ENCODE measurements around the gene BBIP1. TPM values are rescaled to one million over a fixed set of nuclear protein-coding genes. Genes with fewer than 3 reads are reported as not detected.

Gene BBIP1
- 10 to 100 TPM in 3 of 4 donors, 1 to 10 TPM in 1; 9.8 to 32.2 (median 14.5) TPM for total RNA-seq

DNA sequence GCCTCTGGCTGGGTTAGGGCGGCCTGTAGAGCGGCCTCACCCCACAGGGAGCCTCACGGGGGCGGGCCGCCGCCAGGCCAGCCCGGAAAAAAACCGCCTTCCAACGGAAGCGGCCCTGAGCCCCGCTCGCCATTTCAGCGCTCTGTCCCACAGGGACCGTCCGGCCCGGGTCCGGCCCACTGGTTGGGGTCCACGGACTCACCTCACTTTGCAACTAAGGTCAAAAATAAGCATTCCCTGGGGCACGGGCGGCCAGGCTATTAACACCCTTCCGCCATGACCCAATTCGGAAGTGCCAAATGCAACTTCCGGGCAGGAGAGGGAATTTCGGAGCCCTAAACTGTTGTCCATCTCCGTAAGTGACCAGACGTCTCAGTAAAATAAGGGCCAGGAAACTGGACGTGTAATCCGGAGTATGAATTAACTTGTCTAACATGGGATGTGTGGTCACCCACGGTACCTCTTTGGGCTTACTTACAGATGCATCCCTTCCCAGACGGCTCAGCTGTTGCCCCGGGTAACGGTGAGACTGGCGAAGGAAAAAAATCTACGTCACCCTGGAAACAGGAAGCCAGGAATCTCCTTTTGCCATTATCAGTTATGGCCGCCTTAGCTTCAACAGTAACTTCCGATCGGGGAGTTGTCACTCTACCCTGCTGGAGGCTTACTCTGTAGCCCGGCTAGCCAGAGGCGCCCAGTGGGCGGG, at the start of gene BBIP1:
Gene BBIP1 (minus strand): TSS at position 538 of the 706 bp plus-strand sequence. CDS start 1,023 bp downstream, outside the sequence.
- H3K4me1 ChIP-seq, result peaks cover 0 to 23% (median 0%) of the 10 kb centered on the region in 4 donors

GRCh38 chr10:110967645-110968044, 48.7 kb upstream of the BBIP1 start:
- Histone ChIP-seq H3K4me1 (peaks cover 0 to 2% (median 0%) of the 10 kb centered on the region in 4 donors), H3K36me3 (no peaks in the 10 kb centered on the region)
- DNase-seq, result no peak

More for the DNA sequence above, at the start of gene BBIP1:
- peak within 1 kb of the TSS; percentile 74 to 83 (median 81) for H3K4me3 ChIP-seq
- H3K9me3 ChIP-seq, result no peaks in the 10 kb centered on the region
- peak; percentile 47 to 63 for TF ChIP-seq POLR2A (IDR thresholded peaks at IDR 0.05)
- peak in 1 of 6 experiments; percentile 26 for TF ChIP-seq CTCF (IDR thresholded peaks at IDR 0.05)
- H3K27me3 ChIP-seq, result no peaks in the 10 kb centered on the region
- peak within 1 kb of the TSS; percentile 88 to 97 (median 94) for H3K27ac ChIP-seq
- peak in 1 of 3 donors; percentile 96 for DNase-seq
- H3K36me3 ChIP-seq, result no peaks in the 10 kb centered on the region

GRCh38 chr10:110967009-110967630, 48.1 kb upstream of the BBIP1 start:
- no peaks in the 10 kb centered on the region for H3K36me3 ChIP-seq
- no peak overlapping the region for H3K27ac ChIP-seq
- H3K9me3 ChIP-seq, result no peaks in the 10 kb centered on the region
- peaks cover 0 to 2% (median 0%) of the 10 kb centered on the region in 4 donors for H3K4me1 ChIP-seq
- TF ChIP-seq CTCF (IDR thresholded peaks at IDR 0.05), result no peak
- no peak for TF ChIP-seq POLR2A (IDR thresholded peaks at IDR 0.05)
- no peaks in the 10 kb centered on the region for H3K27me3 ChIP-seq
- no peak for DNase-seq
- H3K4me3 ChIP-seq, result no peak overlapping the region

More at GRCh38 chr10:110967645-110968044, 48.7 kb upstream of the BBIP1 start:
- Histone ChIP-seq H3K4me3 (no peak overlapping the region), H3K27me3 (no peaks in the 10 kb centered on the region), H3K27ac (no peak overlapping the region), H3K9me3 (no peaks in the 10 kb centered on the region)
- TF ChIP-seq POLR2A (IDR thresholded peaks at IDR 0.05) (no peak), CTCF (IDR thresholded peaks at IDR 0.05) (no peak)

DNA sequence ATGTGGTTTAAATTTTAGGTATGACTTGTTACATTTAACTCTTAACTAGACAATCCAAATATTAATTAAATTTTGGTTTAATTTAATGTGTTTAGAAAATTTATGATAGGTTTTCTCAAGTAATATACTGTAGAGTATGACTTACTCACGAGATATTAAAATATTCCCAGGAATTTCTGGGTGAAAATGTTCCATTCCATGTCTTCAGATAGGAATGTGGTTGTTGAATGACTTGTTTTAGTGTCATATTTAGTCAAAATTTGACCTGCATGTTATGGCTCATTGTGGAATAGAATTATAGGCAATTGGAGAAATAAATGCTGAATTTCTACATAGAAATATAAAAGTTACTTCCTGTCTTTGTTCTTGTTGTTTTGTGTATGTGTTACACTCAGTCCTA, 47.2 kb upstream of the BBIP1 start:
- no peak for DNase-seq
- peaks cover 0 to 2% (median 0%) of the 10 kb centered on the region in 4 donors for H3K4me1 ChIP-seq
- no peaks in the 10 kb centered on the region for H3K9me3 ChIP-seq
- TF ChIP-seq CTCF (IDR thresholded peaks at IDR 0.05) (no peak), POLR2A (IDR thresholded peaks at IDR 0.05) (no peak)
- no peak overlapping the region for H3K4me3 ChIP-seq
- no peaks in the 10 kb centered on the region for H3K27me3 ChIP-seq
- H3K27ac ChIP-seq, result no peak overlapping the region
- no peaks in the 10 kb centered on the region for H3K36me3 ChIP-seq

GRCh38 chr10:110965216-110965615, 46.2 kb upstream of the BBIP1 start:
- peaks cover 0 to 2% (median 0%) of the 10 kb centered on the region in 4 donors for H3K4me1 ChIP-seq
- no peak overlapping the region for H3K27ac ChIP-seq
- no peak overlapping the region for H3K4me3 ChIP-seq
- no peak for DNase-seq
- H3K36me3 ChIP-seq, result no peaks in the 10 kb centered on the region
- H3K9me3 ChIP-seq, result no peaks in the 10 kb centered on the region
- TF ChIP-seq CTCF (IDR thresholded peaks at IDR 0.05) (no peak), POLR2A (IDR thresholded peaks at IDR 0.05) (no peak)
- no peaks in the 10 kb centered on the region for H3K27me3 ChIP-seq
